Embryonic facial prominence (tissue), 1 donor: ENCODE results near the gene TMEM175.
"Not testable (repeated sequence)": the region's sequence is repeated elsewhere in the genome, so short reads cannot be mapped to it uniquely, and the experiment has no call there.

Experiments
- DNase-seq: peaks from one replicate; pipeline ENCODE4 v3.0.0-alpha.2; 2016; ENCODE audit errors: extremely low spot score

Gene TMEM175

DNA sequence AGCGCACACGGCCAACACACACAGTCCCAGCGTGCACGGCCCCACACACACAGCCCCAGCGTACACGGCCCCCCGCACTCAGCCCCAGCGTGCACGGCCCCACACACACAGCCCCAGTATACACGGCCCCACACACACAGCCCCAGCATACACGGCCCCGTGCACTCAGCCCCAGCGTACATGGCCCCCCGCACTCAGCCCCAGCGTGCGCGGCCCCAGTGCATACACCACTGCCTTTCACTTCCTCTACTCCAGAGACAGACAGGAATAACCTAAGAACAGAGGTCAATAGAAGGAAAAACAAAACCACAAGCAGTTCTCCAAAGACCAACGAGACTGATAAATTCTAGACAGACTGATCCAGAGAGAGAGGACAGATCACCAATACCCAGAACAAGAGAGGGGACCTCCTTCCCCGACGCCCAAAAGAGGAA lies 17.2 kb upstream of the TMEM175 start:
- no peak for DNase-seq

DNA sequence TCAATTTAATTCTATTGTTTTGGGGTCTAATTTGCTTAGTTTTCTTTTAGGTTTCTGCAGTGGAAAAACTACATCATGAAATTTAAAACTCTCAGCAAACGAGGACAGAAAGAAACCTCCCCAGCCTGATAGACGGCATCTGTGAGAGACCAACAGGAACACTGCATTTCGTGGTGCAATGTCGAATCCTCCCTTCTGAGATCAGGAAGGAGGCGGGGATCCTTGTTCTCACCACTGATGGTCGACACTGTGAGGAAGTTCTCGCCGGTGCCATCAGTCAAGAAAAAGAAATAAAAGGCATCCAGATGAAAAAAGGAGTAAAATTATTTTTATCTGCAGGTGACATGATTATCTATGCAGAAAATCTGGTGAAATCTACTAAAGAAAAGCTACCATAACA lies 16.7 kb upstream of the TMEM175 start:
- DNase-seq, result no peak

DNA sequence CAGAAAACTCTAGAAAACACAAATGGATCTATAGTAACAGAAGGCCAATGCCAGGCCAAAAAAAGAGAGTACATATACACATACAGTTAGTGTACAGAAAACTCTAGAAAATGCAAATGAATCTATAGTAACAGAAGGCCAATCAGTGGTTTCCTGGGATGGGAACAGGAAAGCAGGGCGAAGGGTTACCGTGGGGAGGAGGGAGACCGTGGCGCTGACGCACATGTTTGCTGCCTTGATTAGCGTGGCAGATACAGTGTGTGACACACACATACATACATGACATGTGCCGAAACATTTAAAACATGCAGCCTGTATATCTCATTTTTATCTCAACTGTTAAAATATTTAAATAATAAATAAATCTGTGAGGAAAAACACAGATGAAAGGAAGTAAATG lies 14.8 kb upstream of the TMEM175 start:
- no peak for DNase-seq

- DNase-seq, result no peak
Measured at GRCh38 chr4:917992-918391, 14.3 kb upstream of the TMEM175 start.

DNA sequence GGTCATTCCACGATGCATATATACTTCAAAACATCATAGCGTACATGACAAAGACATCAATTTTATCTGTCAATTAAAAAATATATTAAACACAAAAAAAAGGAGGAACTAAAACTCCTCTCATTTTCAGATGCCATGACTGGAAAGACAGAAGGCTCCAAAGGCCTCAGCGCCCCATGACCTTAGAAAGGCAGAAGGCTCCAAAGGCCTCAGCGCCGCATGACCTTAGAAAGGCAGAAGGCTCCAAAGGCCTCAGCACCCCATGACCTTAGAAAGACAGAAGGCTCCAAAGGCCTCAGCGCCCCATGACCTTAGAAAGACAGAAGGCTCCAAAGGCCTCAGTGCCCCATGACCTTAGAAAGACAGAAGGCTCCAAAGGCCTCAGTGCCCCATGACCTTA lies 13.7 kb upstream of the TMEM175 start:
- DNase-seq, result not testable (repeated sequence)

DNA sequence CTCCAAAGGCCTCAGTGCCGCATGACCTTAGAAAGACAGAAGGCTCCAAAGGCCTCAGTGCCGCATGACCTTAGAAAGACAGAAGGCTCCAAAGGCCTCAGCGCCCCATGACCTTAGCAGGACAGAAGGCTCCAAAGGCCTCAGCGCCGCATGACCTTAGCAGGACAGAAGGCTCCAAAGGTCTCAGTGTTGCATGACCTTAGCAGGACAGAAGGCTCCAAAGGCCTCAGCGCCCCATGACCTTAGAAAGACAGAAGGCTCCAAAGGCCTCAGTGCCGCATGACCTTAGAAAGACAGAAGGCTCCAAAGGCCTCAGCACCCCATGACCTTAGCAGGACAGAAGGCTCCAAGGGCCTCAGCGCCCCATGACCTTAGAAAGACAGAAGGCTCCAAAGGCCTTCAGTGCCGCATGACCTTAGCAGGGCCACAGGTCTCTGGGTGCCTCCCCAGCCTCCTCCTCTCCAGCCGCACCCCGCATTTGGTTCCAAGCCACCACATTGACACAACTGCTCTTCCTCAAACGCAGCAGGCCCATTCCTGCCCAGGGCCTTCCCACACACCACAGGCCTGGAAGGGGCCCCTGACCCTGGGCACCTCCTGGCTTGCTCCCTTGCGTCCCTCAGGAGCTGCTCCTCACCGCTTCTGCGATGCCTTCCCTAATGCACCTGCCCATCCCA lies 13.1 kb upstream of the TMEM175 start:
- not testable (repeated sequence) for DNase-seq

DNA sequence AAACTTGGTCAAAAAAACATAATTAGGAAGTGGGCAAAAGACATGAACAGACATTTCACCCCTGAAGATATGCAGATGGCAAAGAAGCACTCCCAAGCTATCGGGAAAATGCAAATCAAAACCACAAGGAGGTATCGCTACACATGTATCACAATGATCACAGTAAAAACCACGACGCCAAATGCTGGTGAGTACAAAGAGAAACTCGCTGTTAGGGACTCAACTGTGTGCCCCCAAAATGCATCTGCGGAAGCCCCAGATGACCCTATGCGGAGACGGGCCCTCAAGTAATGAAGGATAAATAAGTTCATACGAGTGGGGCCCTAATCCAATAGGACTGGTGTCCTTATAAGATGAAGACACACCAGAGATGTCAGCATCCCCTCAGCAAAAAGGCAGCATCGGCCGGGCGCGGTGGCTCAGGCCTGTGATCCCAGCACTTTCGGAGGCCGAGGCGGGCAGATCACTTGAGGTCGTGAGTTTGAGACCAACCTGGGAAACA lies 10.4 kb upstream of the TMEM175 start:
- DNase-seq, result no peak

DNA sequence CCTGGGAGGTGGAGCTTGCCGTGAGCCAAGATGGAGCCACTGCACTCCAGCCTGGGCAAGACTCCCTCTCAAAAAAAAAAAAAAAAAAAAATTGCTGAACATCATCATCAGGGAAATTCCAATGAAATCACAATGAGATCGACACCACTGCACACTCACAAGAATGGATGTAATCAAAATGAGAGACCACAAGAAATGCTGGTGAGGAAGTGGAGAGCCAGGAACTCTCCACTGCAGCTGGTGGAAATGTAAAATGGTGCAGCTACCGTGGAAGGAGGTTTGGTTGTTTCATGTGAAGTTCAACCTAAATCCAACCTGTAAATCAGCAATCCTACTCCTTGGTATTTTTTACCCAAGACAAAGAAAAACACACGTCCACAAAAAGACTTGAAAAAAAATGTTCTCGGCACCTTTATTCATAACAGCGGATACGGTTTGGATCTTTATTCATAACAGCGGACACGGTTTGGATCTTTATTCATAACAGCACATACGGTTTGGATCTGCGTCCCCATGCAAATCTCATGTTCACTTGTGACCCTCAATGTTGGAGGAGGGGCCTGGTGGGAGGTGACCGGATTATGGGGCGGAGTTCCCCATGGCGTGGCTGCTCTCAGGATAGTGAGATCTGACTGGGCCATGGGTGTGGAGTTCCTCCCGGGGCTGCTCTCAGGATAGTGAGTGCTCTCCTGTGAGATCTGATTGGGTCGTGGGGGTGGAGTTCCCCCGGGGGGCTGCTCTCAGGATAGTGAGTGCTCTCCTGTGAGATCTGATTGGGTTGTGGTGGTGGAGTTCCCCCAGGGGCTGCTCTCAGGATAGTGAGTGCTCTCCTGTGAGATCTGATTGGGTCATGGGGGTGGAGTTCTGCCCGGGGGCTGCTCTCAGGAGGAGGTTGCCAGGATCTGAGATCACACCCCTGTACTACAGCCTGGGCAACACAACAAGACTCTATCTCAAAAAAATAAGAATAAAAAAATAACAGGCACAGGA lies 7.9 kb upstream of the TMEM175 start:
- DNase-seq, result no peak

- no peak for DNase-seq
Measured at GRCh38 chr4:925171-925570, 7.1 kb upstream of the TMEM175 start.

DNA sequence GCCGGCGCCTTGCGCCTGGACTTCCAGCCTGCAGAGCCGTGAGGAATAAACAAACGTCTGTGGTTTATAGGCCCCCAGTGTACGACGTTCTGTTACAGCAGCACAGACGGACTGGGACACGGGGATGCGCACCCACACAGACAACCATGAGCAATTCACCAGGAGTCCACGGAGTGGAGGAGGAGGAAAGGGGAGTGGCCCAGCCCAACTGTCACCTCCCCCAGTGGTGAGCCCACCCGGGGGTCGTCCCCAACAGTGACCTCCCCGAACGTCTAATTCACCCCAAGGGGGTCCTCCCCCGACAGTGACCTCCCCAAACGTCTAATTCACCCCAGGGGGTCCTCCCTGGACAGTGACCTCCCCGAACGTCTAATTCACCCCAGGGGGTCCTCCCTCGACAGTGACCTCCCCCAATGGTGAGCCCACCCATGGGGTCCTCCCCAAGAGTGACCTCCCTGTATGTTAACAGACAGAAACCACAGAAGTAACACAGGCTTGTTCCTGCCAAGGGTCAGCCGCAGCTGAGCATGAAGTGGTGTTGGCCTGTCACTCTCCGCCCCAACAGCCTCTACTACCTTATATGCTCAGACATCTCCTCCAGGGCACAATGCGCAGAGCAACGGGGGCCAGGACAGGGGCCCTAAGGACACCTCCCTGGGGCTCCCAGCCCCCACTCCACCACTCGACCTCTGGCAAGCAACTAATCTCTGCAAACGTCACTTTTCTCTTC lies 6.3 kb upstream of the TMEM175 start:
- no peak for DNase-seq

GRCh38 chr4:926538-926937 lies 5.7 kb upstream of the TMEM175 start:
- no peak for DNase-seq

- DNase-seq, result not testable (repeated sequence)
Measured at GRCh38 chr4:927566-927965, 4.7 kb upstream of the TMEM175 start.

- no peak for DNase-seq
Measured at GRCh38 chr4:929096-929765, 3.0 kb upstream of the TMEM175 start.

- no peak for DNase-seq
Measured at GRCh38 chr4:930028-930551, 2.2 kb upstream of the TMEM175 start.

DNA sequence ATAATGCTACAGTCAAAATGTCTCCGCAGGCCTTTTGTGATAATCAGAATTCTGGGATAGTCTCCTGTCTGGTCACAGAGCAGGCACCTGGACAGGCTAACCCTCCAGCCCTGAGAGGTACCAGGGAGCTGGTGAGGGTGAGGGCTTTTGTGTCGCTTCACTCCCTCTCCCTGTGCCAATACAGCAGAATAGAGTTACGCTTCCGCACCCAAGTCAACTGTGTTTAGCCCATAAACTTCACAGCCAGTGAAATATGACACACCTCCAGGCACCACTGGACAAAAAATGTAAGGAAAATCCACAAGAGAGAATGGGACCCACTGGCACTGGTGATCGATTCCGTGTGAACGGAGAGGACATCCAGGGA lies 1.4 kb upstream of the TMEM175 start:
- DNase-seq, result no peak

DNA sequence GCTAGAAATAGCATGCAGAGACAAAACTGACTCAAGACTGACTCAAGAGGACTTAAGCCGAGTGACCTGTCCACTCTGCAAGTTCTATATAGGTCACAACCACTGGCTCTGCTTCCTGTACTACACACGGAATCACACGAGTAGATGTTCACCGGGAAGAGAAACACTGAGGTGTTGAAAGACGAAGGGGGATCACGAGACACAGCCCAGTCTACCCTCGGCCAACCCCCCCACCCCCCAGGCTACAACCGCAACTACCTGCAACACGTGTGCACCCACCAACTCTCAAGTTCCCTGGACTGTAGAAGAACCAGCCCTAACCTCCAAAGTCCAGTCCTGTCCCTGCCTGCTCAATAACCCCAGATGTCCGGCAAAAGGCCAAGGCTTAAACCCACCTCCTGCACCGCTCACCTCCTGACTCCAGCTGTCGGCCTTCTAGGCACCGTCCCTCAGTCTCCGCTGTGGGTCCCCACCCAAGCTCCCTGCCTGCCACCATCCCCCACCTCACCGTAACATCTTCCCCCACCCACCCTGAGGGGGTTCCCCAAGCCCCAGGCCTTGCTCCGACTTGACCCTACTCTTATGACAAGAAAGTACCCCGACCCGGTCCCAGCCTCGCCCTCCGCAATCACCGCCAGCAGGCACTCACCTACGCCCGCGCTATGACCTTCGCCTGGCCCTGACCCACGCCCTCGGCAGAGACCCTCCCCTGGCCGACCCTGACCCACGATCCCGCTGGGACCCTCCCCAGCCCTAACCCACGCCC lies 883 bp upstream of the TMEM175 start:
- no peak for DNase-seq

- DNase-seq, result no peak
Measured at GRCh38 chr4:932713-933070, 432 bp downstream of the TMEM175 start.

DNA sequence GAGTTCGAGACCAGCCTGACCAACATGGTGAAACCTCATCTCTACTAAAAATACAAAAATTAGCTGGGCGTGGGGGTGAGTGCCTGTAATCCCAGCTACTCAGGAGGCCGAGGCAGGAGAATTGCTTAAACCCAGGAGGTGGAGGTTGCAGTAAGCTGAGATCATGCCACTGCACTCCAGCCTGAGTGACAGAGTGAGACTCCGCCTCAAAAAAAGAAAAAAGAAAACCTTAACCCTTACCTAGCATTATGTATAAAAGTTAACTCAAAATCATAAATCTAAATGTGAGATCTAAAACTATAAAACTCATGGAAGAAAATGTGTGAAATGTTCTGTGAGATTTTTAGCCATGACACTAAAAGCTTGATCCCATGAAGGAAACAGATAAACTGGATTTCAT lies 7.2 kb downstream of the TMEM175 start:
- not testable (repeated sequence) for DNase-seq

GRCh38 chr4:945274-946102 lies 13.2 kb downstream of the TMEM175 start:
- DNase-seq, result no peak

GRCh38 chr4:946103-946450 lies 13.8 kb downstream of the TMEM175 start:
- DNase-seq, result no peak
